Tracheal epithelial cell (primary cell): Measurements from ENCODE around the gene RPL10L. TPM values are rescaled to one million over a fixed set of nuclear protein-coding genes. Genes with fewer than 3 reads are reported as not detected.

ENCODE experiments used
- total RNA-seq: library from RNA; depleted of rRNA; stranded (reverse); fragments of >200 nt; gene quantifications from 2 replicates; pipeline ENCODE4 v1.2.1, GENCODE V29; 2014

Gene RPL10L
- not detected in 2 replicates for total RNA-seq

GRCh38 chr14:46651526-46652144 is at the start of gene RPL10L:
Gene RPL10L (minus strand): TSS chr14:46651781. CDS start chr14:46651736, 45 bp downstream.

